GM21723 (cell line): ENCODE results near the gene PRKCH.
"Not testable (repeated sequence)": the region's sequence is repeated elsewhere in the genome, so short reads cannot be mapped to it uniquely, and the experiment has no call there.

Experiments used
- ATAC-seq: cut with Tn5 transposase; IDR thresholded peaks from one replicate; pipeline ENCODE4 v1.9.1; 2021; ENCODE audit warnings: mild to moderate bottlenecking, moderate library complexity; ENCODE audit not compliant: unreplicated experiment

The PRKCH gene

DNA sequence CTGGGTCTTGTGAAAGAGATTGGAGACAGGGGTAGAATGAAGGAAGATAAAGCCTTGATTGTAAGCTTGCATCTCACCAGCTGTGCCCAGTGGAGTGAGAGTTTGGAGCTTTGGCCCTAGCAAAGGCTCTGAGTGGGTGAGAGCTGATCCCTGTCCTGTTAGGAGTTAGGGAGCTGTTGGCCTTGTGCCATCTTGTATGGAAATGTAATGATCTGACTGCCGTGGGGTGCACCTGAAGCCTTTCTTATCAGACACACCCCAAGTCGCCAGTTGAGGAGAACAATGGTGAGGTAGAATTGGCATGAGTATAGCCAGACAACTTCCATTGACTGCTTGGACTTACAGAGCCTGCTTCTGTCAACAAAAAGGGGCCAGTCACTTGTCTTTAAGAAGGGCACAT is 130.1 kb downstream of the PRKCH start:
- ATAC-seq = no peak

GRCh38 chr14:61451891-61452400 is 130.6 kb downstream of the PRKCH start:
- no peak for ATAC-seq

GRCh38 chr14:61452452-61452851 is 131.1 kb downstream of the PRKCH start:
- no peak for ATAC-seq

- no peak for ATAC-seq
Observed at GRCh38 chr14:61453103-61453767, 131.9 kb downstream of the PRKCH start.

GRCh38 chr14:61454545-61454944 is 133.2 kb downstream of the PRKCH start:
- ATAC-seq = no peak

GRCh38 chr14:61455351-61455750 is 134.0 kb downstream of the PRKCH start:
- no peak for ATAC-seq

GRCh38 chr14:61456720-61457119 is 135.3 kb downstream of the PRKCH start:
- ATAC-seq = peak; percentile 83

- no peak for ATAC-seq
Observed at GRCh38 chr14:61458766-61459165, 137.4 kb downstream of the PRKCH start.

DNA sequence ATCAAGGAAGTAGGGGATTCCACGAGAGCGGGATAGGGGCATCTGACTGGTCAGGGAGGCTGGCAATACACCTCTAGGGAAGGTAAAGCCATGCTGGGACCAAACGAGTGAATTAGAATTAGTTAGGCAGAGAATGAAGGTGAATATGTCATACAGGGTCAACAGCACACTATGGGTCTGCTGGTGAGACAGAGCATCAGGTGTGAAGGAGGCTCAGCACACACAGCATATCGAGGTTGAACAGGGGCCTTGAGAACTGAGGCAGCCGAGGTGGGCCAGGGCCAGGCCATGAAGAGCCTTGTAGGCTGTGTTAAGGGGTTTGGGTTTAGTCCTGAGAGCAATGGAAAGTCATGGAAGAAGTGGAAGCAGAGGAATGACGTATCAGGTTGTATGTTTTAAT is 137.8 kb downstream of the PRKCH start:
- no peak for ATAC-seq

GRCh38 chr14:61460063-61460462 is 138.7 kb downstream of the PRKCH start:
- no peak for ATAC-seq

- ATAC-seq = peak; percentile 12
Observed at GRCh38 chr14:61460718-61461611, 139.6 kb downstream of the PRKCH start.

GRCh38 chr14:61461808-61462275 is 140.5 kb downstream of the PRKCH start:
- peak; percentile 54 for ATAC-seq

DNA sequence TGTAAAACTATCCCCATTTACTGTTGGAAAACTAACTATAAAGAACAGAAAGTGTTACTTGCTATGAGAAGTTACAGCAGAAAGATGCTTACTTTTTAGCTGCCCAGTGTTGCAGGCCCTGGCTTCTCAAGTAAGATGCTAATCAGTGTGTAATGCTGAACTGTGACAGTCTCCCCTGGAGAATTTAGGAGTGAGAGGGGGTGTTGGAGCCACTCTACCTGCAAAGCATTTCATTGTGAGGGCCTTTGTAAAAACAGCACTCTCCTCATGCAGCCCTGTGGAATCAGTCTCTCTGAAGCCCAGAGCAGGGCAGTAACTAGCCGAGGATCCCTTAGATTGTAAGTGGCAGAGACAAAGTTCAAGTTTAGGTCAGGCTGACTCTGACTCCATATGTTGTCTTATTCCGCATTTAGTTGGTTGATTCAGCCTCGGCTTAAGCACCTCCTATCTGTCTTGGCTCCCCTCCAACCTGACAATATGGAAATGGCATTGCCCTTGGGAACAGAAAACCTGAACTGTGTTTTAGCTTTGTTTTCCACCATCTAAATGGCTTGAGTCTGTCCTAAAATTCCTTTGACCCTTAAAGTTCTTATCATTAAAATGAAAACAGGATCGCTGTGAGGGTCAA is 141.3 kb downstream of the PRKCH start:
- no peak for ATAC-seq

GRCh38 chr14:61463664-61464285 is 142.4 kb downstream of the PRKCH start:
- no peak for ATAC-seq

GRCh38 chr14:61464539-61465320 is 143.4 kb downstream of the PRKCH start:
- not testable (repeated sequence) for ATAC-seq

DNA sequence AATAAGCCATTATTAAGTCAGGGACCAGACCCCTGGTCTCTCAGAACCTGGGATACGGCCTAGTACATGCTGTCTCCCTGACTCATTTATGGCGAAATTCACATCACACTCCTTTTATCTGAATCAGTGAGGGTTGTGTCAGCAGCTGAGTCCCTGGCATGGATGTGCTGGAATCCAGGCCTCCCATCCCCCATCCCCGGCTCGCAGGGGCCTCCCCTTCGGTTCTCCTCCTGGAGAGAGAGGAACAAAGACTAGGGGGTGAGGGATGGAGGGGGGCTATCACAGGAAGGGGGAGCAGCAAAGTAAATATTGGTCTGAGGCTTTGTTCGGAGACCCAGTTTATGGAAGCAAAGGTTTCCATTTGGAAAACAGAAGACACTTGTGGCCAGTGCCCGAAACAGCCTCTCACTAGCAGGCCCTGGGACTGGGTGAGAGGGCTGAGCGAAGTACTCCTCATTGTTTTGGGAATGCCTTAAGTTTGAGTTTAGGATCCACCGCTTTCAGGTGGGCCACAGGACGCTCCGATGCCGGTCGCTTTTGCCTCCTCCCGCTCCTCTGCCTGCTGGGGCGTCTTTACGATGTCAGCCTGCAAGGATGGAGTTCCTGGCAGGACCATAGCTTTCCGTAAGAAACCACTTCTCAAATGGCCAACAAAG is 145.0 kb downstream of the PRKCH start:
- no peak for ATAC-seq

DNA sequence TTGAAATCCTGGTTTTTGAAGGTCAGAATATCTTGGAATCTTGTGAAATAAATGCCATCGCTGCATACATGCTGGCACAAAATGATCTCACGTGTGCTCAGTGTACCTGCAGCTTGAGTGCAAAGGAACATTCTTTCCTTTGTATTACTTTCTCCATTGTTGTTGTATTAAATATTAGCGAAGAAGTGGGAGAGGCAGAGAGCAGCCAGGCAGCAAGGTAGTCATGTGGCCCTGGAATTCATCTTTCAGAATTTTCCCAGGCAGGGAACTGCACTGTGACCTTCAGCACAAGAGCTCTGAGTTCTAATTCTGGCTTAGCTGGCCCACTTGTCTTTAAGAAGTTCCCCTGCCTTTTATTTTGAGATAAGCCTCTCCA is 145.5 kb downstream of the PRKCH start:
- ATAC-seq = no peak

- no peak for ATAC-seq
Observed at GRCh38 chr14:61467296-61467695, 145.9 kb downstream of the PRKCH start.

DNA sequence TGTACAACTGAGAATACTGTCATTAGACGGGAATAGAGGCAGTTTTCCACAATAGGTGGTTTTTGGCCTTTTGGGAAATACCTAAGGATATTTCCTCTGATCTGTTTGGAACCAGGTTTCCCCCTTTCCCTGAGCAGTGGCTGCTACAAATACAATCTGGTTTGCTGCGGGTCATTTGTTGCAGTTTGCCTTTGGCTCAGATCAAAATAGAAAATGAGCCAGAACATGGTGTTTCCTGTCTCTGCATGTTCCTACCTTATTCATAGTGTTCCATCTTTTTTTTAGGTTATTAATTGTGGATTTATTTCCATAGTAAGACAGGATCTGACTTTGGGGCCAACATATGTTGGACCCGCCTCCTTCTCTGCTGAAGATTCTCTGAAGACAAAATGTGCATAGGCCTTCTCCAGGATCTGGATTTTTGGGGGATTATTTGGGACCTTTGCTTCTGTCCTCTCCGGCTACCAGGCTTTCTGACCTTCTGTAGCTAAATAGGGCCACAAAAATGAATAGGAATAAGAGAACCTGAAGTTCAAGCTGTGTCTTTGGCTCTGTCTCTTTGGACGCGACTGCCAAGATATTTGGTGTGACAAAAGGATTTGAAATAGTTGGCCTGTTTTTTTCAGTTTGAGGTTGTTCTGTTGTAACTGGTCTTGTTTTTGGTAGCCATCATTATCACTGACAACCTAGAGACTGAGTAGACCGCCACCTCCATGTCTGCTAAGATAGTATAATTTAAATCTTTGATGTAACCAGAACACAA is 146.9 kb downstream of the PRKCH start:
- no peak for ATAC-seq
